Fibroblast of villous mesenchyme (primary cell): ENCODE results near the gene SMPX. TPM values are rescaled to one million over a fixed set of nuclear protein-coding genes. Genes with fewer than 3 reads are reported as not detected.

Experiments
- DNase-seq: peaks from one replicate; pipeline ENCODE4 v3.0.0-alpha.2; 2010; ENCODE audit warnings: low read depth
- H3K4me3 ChIP-seq: 2 replicates; pipeline ENCODE4 v1.5.1; 2011; ENCODE audit warnings: low read depth, mild to moderate bottlenecking, low read length
- total RNA-seq: library from RNA; depleted of rRNA; stranded (reverse); fragments of >200 nt; gene quantifications from 2 replicates; pipeline ENCODE4 v1.2.3, GENCODE V29; 2012
- TF ChIP-seq, protein P1 (sequence below): IDR thresholded peaks from 2 replicates; pipeline ENCODE4 v1.5.1; 2012; ENCODE audit warnings: low read depth, mild to moderate bottlenecking, low read length; ENCODE audit not compliant: insufficient read depth

SMPX gene
- total RNA-seq: not detected in 2 replicates

DNA sequence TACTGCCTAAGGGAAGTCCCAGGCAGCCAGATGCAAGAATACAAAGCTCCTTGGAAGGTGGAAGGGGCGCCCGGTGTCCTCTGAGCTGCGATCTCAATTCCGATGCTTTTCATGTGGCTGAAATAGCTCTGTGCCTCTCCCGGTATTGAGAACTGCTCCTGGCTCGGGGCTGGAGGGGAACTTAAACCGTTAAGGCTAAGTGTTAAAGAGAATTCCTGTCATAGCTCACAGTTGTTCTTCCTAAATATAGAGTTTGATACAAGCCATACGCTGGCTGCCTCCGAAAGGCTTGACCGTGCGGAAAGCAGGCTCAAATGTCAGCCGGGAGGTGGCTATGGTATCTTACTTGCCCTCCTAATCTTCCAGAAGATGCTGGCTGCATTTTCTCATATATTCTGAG lies at the start of gene SMPX:
Gene SMPX (minus strand): TSS at position 157 of the 400 bp plus-strand sequence. CDS start 3,826 bp downstream, outside the sequence.
- TF ChIP-seq, protein P1, sequence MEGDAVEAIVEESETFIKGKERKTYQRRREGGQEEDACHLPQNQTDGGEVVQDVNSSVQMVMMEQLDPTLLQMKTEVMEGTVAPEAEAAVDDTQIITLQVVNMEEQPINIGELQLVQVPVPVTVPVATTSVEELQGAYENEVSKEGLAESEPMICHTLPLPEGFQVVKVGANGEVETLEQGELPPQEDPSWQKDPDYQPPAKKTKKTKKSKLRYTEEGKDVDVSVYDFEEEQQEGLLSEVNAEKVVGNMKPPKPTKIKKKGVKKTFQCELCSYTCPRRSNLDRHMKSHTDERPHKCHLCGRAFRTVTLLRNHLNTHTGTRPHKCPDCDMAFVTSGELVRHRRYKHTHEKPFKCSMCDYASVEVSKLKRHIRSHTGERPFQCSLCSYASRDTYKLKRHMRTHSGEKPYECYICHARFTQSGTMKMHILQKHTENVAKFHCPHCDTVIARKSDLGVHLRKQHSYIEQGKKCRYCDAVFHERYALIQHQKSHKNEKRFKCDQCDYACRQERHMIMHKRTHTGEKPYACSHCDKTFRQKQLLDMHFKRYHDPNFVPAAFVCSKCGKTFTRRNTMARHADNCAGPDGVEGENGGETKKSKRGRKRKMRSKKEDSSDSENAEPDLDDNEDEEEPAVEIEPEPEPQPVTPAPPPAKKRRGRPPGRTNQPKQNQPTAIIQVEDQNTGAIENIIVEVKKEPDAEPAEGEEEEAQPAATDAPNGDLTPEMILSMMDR: no peak
- DNase-seq: no peak
- no peak within 1 kb of the TSS for H3K4me3 ChIP-seq

- no peak for DNase-seq
- TF ChIP-seq, protein P1: no peak
- no peak overlapping the region for H3K4me3 ChIP-seq
Observed at GRCh38 chrX:21806691-21807090, 48.8 kb upstream of the SMPX start.

GRCh38 chrX:21802839-21803238 lies 44.9 kb upstream of the SMPX start:
- H3K4me3 ChIP-seq: no peak overlapping the region
- DNase-seq: no peak
- TF ChIP-seq, protein P1: no peak

DNA sequence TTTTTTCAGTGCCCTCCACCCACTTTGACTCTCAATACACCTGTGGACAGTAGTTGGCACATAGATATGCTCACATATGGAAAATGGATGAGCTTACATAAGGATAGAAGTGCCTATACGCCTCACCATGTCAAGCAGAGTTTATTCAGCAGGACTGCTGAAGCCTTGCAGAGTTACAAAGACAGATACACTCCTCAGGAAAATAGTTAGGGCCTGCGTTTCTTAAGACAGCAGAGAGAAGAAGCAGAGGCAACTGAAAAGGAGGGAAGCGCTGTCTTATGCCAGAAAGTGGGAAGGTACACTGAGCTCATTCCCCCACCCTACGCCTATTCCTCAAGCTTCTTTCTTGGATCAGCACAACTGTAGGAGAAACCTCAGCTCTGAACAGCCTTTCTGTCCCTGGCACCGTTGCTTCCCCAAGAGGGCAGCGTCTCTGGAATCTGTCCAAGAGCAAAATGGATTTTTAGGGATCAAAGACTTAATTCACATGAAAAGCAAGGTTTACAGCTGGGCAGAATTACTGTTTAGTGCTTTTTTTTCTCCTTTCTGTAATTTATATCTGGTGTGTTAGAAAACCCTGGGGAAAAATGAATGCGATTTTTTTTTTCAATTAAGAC lies 44.2 kb upstream of the SMPX start:
- TF ChIP-seq, protein P1: no peak
- no peak overlapping the region for H3K4me3 ChIP-seq
- DNase-seq: no peak

- H3K4me3 ChIP-seq: no peak overlapping the region
- TF ChIP-seq, protein P1: no peak
- DNase-seq: no peak
Observed at GRCh38 chrX:21800344-21800770, 42.4 kb upstream of the SMPX start.

DNA sequence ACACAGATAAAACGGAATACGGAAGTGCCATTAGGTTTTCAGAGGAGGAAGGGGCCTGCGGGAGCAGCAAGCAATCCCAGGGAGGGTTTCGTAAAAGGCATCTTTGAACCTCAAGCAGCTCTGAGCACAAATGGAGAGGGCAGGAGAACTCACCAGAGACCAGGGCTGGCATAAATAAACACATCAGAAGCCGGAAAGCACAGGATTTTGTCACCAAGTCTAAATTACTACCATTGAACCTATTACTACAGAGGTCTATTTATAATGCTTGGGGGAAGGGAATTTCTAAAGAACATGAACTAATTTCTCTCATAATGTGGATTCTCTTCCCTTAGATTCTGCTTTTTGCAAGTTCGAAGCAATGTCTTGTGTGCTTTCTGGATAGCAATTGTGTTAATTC lies 41.9 kb upstream of the SMPX start:
- TF ChIP-seq, protein P1: no peak
- H3K4me3 ChIP-seq: no peak overlapping the region
- DNase-seq: no peak
